ENCODE measurements around the gene MLF2. TPM values are rescaled to one million over a fixed set of nuclear protein-coding genes. Genes with fewer than 3 reads are reported as not detected.

The MLF2 gene
- total and polyA plus RNA-seq, 9 of the 15 experiments (the other 6 are each of a cell fraction or from before 2014, with no cell fraction given): 11.4 to 190 (median 139) TPM

GRCh38 chr12:6766651-6767349 is 13.9 kb upstream of the MLF2 start (continued):
- TF ChIP-seq E2F1 (CRISPR knock-in tag; IDR thresholded peaks at IDR 0.05): no peak
- peak in 1 of 2 experiments; percentile 53 for TF ChIP-seq E2F6 (IDR thresholded peaks at IDR 0.05; ENCODE audit: borderline replicate concordance in 1 of 2, extremely low read depth in 1 of 2, insufficient read depth in 1 of 2, insufficient read length in 1 of 2, low read depth in 1 of 2, low read length in 1 of 2, poor library complexity in 1 of 2, severe bottlenecking in 1 of 2)
- no peak for TF ChIP-seq CBX1 (IDR thresholded peaks at IDR 0.05; ENCODE audit: low read depth)
- no peak for TF ChIP-seq CBX2 (IDR thresholded peaks at IDR 0.05; ENCODE audit: insufficient read depth, low read length, poor library complexity, severe bottlenecking)
- no peak for TF ChIP-seq PATZ1 (CRISPR knock-in tag; IDR thresholded peaks at IDR 0.05; ENCODE audit: borderline replicate concordance)
- no peak for TF ChIP-seq C11orf30 (IDR thresholded peaks at IDR 0.05; ENCODE audit: low read depth)
- TF ChIP-seq MAFK (IDR thresholded peaks at IDR 0.05; ENCODE audit: low read length): no peak
- TF ChIP-seq ZNF133 (CRISPR knock-in tag; IDR thresholded peaks at IDR 0.05): no peak
- no peak for TF ChIP-seq MBD2 (IDR thresholded peaks at IDR 0.05; ENCODE audit: borderline replicate concordance, low read depth)
- no peak for TF ChIP-seq SFPQ (IDR thresholded peaks at IDR 0.05; ENCODE audit: low read depth, low read length)
- peak; percentile 76 for TF ChIP-seq POLR2G (IDR thresholded peaks at IDR 0.05; ENCODE audit: low read depth, low read length)
- no peak for TF ChIP-seq ATF2 (CRISPR knock-in tag; IDR thresholded peaks at IDR 0.05)
- no peak for TF ChIP-seq KLF16 (IDR thresholded peaks at IDR 0.05)
- no peak for TF ChIP-seq GTF2B (IDR thresholded peaks at IDR 0.05; ENCODE audit: extremely low read depth, insufficient read length)
- peak; percentile 35; the same call in 1 of the 2 replicates for TF ChIP-seq TFAP4 (CRISPR knock-in tag; IDR thresholded peaks at IDR 0.05; ENCODE audit: borderline replicate concordance)

All from K562 (cell line).